Measurements from ENCODE around the gene TANGO2.

The TANGO2 gene

GRCh38 chr22:20035375-20036083 is 14.6 kb downstream of the TANGO2 start:
- Histone ChIP-seq H3K4me3 (ENCODE audit: low read depth, low read length) (no peak overlapping the region), H3K27me3 (ENCODE audit: control insufficient read depth, insufficient read depth, low read length) (no peaks in the 10 kb centered on the region), H3K9me3 (ENCODE audit: control insufficient read depth, insufficient read depth, low read depth, low read length) (no peaks in the 10 kb centered on the region), H3K36me3 (ENCODE audit: control insufficient read depth, insufficient read depth, low read length) (no peaks in the 10 kb centered on the region; the same call in 1 of the 2 replicates), H3K27ac (ENCODE audit: low read depth, low read length) (no peak overlapping the region), H3K4me1 (ENCODE audit: control insufficient read depth, insufficient read depth, low read length) (peaks cover 4% of the 10 kb centered on the region; the same call in 1 of the 2 replicates), H3K9ac (ENCODE audit: low read length) (no peak overlapping the region)

GRCh38 chr22:20036084-20036482 is 15.2 kb downstream of the TANGO2 start:
- Histone ChIP-seq H3K36me3 (ENCODE audit: control insufficient read depth, insufficient read depth, low read length) (no peaks in the 10 kb centered on the region; the same call in 1 of the 2 replicates), H3K9ac (ENCODE audit: low read length) (no peak overlapping the region), H3K27ac (ENCODE audit: low read depth, low read length) (no peak overlapping the region), H3K27me3 (ENCODE audit: control insufficient read depth, insufficient read depth, low read length) (no peaks in the 10 kb centered on the region), H3K4me1 (ENCODE audit: control insufficient read depth, insufficient read depth, low read length) (peaks cover 4% of the 10 kb centered on the region; the same call in 1 of the 2 replicates), H3K9me3 (ENCODE audit: control insufficient read depth, insufficient read depth, low read depth, low read length) (no peaks in the 10 kb centered on the region), H3K4me3 (ENCODE audit: low read depth, low read length) (no peak overlapping the region)

- H3K4me1 ChIP-seq (ENCODE audit: control insufficient read depth, insufficient read depth, low read length) = peaks cover 2% of the 10 kb centered on the region; the same call in 1 of the 2 replicates
- no peaks in the 10 kb centered on the region for H3K9me3 ChIP-seq (ENCODE audit: control insufficient read depth, insufficient read depth, low read depth, low read length)
- peak overlapping the region; percentile 13 for H3K9ac ChIP-seq (ENCODE audit: low read length)
- no peak overlapping the region for H3K27ac ChIP-seq (ENCODE audit: low read depth, low read length)
- H3K4me3 ChIP-seq (ENCODE audit: low read depth, low read length) = no peak overlapping the region
- H3K36me3 ChIP-seq (ENCODE audit: control insufficient read depth, insufficient read depth, low read length) = no peaks in the 10 kb centered on the region; the same call in 1 of the 2 replicates
- no peaks in the 10 kb centered on the region for H3K27me3 ChIP-seq (ENCODE audit: control insufficient read depth, insufficient read depth, low read length)
Observed at GRCh38 chr22:20036535-20037392, 15.9 kb downstream of the TANGO2 start.

GRCh38 chr22:20037419-20037818 is 16.5 kb downstream of the TANGO2 start:
- Histone ChIP-seq H3K4me1 (ENCODE audit: control insufficient read depth, insufficient read depth, low read length) (no peaks in the 10 kb centered on the region; the same call in 1 of the 2 replicates), H3K36me3 (ENCODE audit: control insufficient read depth, insufficient read depth, low read length) (no peaks in the 10 kb centered on the region; the same call in 1 of the 2 replicates), H3K4me3 (ENCODE audit: low read depth, low read length) (no peak overlapping the region), H3K9ac (ENCODE audit: low read length) (no peak overlapping the region), H3K27me3 (ENCODE audit: control insufficient read depth, insufficient read depth, low read length) (no peaks in the 10 kb centered on the region), H3K9me3 (ENCODE audit: control insufficient read depth, insufficient read depth, low read depth, low read length) (no peaks in the 10 kb centered on the region), H3K27ac (ENCODE audit: low read depth, low read length) (no peak overlapping the region)

GRCh38 chr22:20038574-20038973 is 17.7 kb downstream of the TANGO2 start:
- H3K4me1 ChIP-seq (ENCODE audit: control insufficient read depth, insufficient read depth, low read length) = no peaks in the 10 kb centered on the region
- H3K27ac ChIP-seq (ENCODE audit: low read depth, low read length) = no peak overlapping the region
- no peak overlapping the region for H3K9ac ChIP-seq (ENCODE audit: low read length)
- H3K9me3 ChIP-seq (ENCODE audit: control insufficient read depth, insufficient read depth, low read depth, low read length) = no peaks in the 10 kb centered on the region
- H3K27me3 ChIP-seq (ENCODE audit: control insufficient read depth, insufficient read depth, low read length) = no peaks in the 10 kb centered on the region
- peaks cover 4% of the 10 kb centered on the region for H3K36me3 ChIP-seq (ENCODE audit: control insufficient read depth, insufficient read depth, low read length)
- H3K4me3 ChIP-seq (ENCODE audit: low read depth, low read length) = no peak overlapping the region

GRCh38 chr22:20039683-20040325 is 18.9 kb downstream of the TANGO2 start:
- H3K27me3 ChIP-seq (ENCODE audit: control insufficient read depth, insufficient read depth, low read length) = no peaks in the 10 kb centered on the region
- no peak overlapping the region for H3K9ac ChIP-seq (ENCODE audit: low read length)
- H3K9me3 ChIP-seq (ENCODE audit: control insufficient read depth, insufficient read depth, low read depth, low read length) = no peaks in the 10 kb centered on the region
- no peak overlapping the region for H3K27ac ChIP-seq (ENCODE audit: low read depth, low read length)
- no peak overlapping the region for H3K4me3 ChIP-seq (ENCODE audit: low read depth, low read length)
- H3K36me3 ChIP-seq (ENCODE audit: control insufficient read depth, insufficient read depth, low read length) = peaks cover 5% of the 10 kb centered on the region
- H3K4me1 ChIP-seq (ENCODE audit: control insufficient read depth, insufficient read depth, low read length) = no peaks in the 10 kb centered on the region

- Histone ChIP-seq H3K4me1 (ENCODE audit: control insufficient read depth, insufficient read depth, low read length) (no peaks in the 10 kb centered on the region), H3K27ac (ENCODE audit: low read depth, low read length) (no peak overlapping the region), H3K36me3 (ENCODE audit: control insufficient read depth, insufficient read depth, low read length) (peaks cover 5% of the 10 kb centered on the region), H3K9me3 (ENCODE audit: control insufficient read depth, insufficient read depth, low read depth, low read length) (no peaks in the 10 kb centered on the region), H3K9ac (ENCODE audit: low read length) (no peak overlapping the region), H3K27me3 (ENCODE audit: control insufficient read depth, insufficient read depth, low read length) (no peaks in the 10 kb centered on the region), H3K4me3 (ENCODE audit: low read depth, low read length) (no peak overlapping the region)
Observed at GRCh38 chr22:20040327-20041200, 19.7 kb downstream of the TANGO2 start.

- peaks cover 5% of the 10 kb centered on the region; the same call in 1 of the 2 replicates for H3K36me3 ChIP-seq (ENCODE audit: control insufficient read depth, insufficient read depth, low read length)
- H3K4me3 ChIP-seq (ENCODE audit: low read depth, low read length) = no peak overlapping the region
- H3K27ac ChIP-seq (ENCODE audit: low read depth, low read length) = no peak overlapping the region
- H3K9me3 ChIP-seq (ENCODE audit: control insufficient read depth, insufficient read depth, low read depth, low read length) = no peaks in the 10 kb centered on the region
- no peaks in the 10 kb centered on the region for H3K27me3 ChIP-seq (ENCODE audit: control insufficient read depth, insufficient read depth, low read length)
- H3K9ac ChIP-seq (ENCODE audit: low read length) = no peak overlapping the region
- H3K4me1 ChIP-seq (ENCODE audit: control insufficient read depth, insufficient read depth, low read length) = no peaks in the 10 kb centered on the region
Observed at GRCh38 chr22:20043057-20043996, 22.4 kb downstream of the TANGO2 start.

GRCh38 chr22:20043997-20044342 is 23.1 kb downstream of the TANGO2 start:
- Histone ChIP-seq H3K36me3 (ENCODE audit: control insufficient read depth, insufficient read depth, low read length) (peaks cover 6% of the 10 kb centered on the region; the same call in 1 of the 2 replicates), H3K9me3 (ENCODE audit: control insufficient read depth, insufficient read depth, low read depth, low read length) (no peaks in the 10 kb centered on the region), H3K4me3 (ENCODE audit: low read depth, low read length) (no peak overlapping the region), H3K27ac (ENCODE audit: low read depth, low read length) (no peak overlapping the region), H3K27me3 (ENCODE audit: control insufficient read depth, insufficient read depth, low read length) (no peaks in the 10 kb centered on the region), H3K9ac (ENCODE audit: low read length) (no peak overlapping the region), H3K4me1 (ENCODE audit: control insufficient read depth, insufficient read depth, low read length) (no peaks in the 10 kb centered on the region)

Measured in HUES6 (cell line).